Liver (tissue), 9 donors: ENCODE results near the gene TECR. TPM values are rescaled to one million over a fixed set of nuclear protein-coding genes. Genes with fewer than 3 reads are reported as not detected.

ENCODE experiments used
- DNase-seq: peaks from one replicate; pipeline ENCODE4 v3.0.0-alpha.2; 2017; ENCODE audit warnings: low spot score
- H3K27ac ChIP-seq, 2 donors: one replicate each; pipeline ENCODE4 v1.7.0; 2013; ENCODE audit warnings: inconsistent platforms in 2 of 2, low read length in 2 of 2, control low read depth in 1 of 2, low read depth in 1 of 2, mild to moderate bottlenecking in 1 of 2
- H3K27me3 ChIP-seq, 4 donors: one replicate each; pipeline versions ENCODE4 v1.6.1 to v1.7.0; 2013; ENCODE audit warnings: low read length in 3 of 4, inconsistent platforms in 1 of 4, mild to moderate bottlenecking in 1 of 4, moderate library complexity in 1 of 4; ENCODE audit not compliant: control insufficient read depth in 4 of 4, insufficient read depth in 4 of 4
- H3K36me3 ChIP-seq, 4 donors: one replicate each; pipeline versions ENCODE4 v1.6.1 to v1.7.0; 2013; ENCODE audit warnings: low read length in 3 of 4, mild to moderate bottlenecking in 3 of 4, low read depth in 1 of 4, moderate library complexity in 1 of 4; ENCODE audit not compliant: control insufficient read depth in 4 of 4, insufficient read depth in 3 of 4
- H3K4me1 ChIP-seq, 4 donors: one replicate each; pipeline versions ENCODE4 v1.6.1 to v1.7.0; 2013; ENCODE audit warnings: low read length in 3 of 4, mild to moderate bottlenecking in 3 of 4, moderate library complexity in 1 of 4; ENCODE audit not compliant: control insufficient read depth in 4 of 4, insufficient read depth in 4 of 4
- H3K4me3 ChIP-seq, 3 donors: one replicate each; pipeline versions ENCODE4 v1.6.1 to v1.7.0; 2013; ENCODE audit warnings: low read length in 3 of 3, control low read depth in 1 of 3, low read depth in 1 of 3, mild to moderate bottlenecking in 1 of 3
- H3K9ac ChIP-seq, 2 donors: one replicate each; pipeline ENCODE4 v1.7.0; 2013; ENCODE audit warnings: low read length in 2 of 2, mild to moderate bottlenecking in 2 of 2, moderate library complexity in 2 of 2, control low read depth in 1 of 2, low read depth in 1 of 2
- H3K9me3 ChIP-seq, 4 donors: one replicate each; pipeline versions ENCODE4 v1.6.1 to v1.7.0; 2013; ENCODE audit warnings: low read length in 3 of 4; ENCODE audit not compliant: control insufficient read depth in 4 of 4
- EGR1 ChIP-seq, 2 donors: IDR thresholded peaks; 2 replicates each; pipeline ENCODE4 v1.6.1; 2016 to 2018; ENCODE audit warnings: antibody characterized with exemption in 2 of 2, low read depth in 2 of 2
- HNF4A ChIP-seq, 2 donors: conservative IDR thresholded peaks; 2 replicates each; pipeline ENCODE4 v1.6.1; 2016; ENCODE audit warnings: antibody characterized with exemption in 2 of 2, mild to moderate bottlenecking in 2 of 2
- MAX ChIP-seq: IDR thresholded peaks from 2 replicates; pipeline ENCODE4 v1.6.1; 2016; ENCODE audit warnings: antibody characterized with exemption
- NR2F2 ChIP-seq: IDR thresholded peaks from 2 replicates; pipeline ENCODE4 v1.6.1; 2016; ENCODE audit warnings: antibody characterized with exemption
- RAD21 ChIP-seq, 2 donors: IDR thresholded peaks; 2 replicates each; pipeline ENCODE4 v1.6.1; 2016; ENCODE audit warnings: antibody characterized with exemption in 2 of 2, mild to moderate bottlenecking in 2 of 2
- REST ChIP-seq: IDR thresholded peaks from 2 replicates; pipeline ENCODE4 v1.6.1; 2016; ENCODE audit warnings: antibody characterized with exemption, mild to moderate bottlenecking
- RXRA ChIP-seq, 2 donors: IDR thresholded peaks; 2 replicates each; pipeline ENCODE4 v1.6.1; 2017 to 2018; ENCODE audit warnings: antibody characterized with exemption in 2 of 2, mild to moderate bottlenecking in 1 of 2
- WGBS: extraction: QIAGEN DNeasy Blood & Tissue Kit; methylation state at CpG from one replicate; pipeline ENCODE4 v1.1.7; 2013; 5-methylcytosine and 5-hydroxymethylcytosine counted together
- polyA plus RNA-seq, 2 donors: library from polyadenylated mRNA; stranded (reverse) in 1 of 2; unstranded in 1 of 2; fragments of 200-250 nt in 1 of 2; fragments of >200 nt in 1 of 2; fragmentation: Nextera tagmentation in 1 of 2; extraction: Ambion mirVana in 1 of 2; gene quantifications; one replicate each; pipeline versions ENCODE4 v1.2.1 to v1.2.3, GENCODE V29; 2013 to 2015
- total RNA-seq, 2 donors: library from RNA; depleted of rRNA; stranded (reverse); fragments of >200 nt; gene quantifications; one replicate each; pipeline ENCODE4 v1.2.3, GENCODE V29; 2014
- donor health status: healthy.
- donor health status: healthy.
- donor health status: healthy.
- donor health status: healthy.
- donor health status: healthy.

TECR gene
- total and polyA plus RNA-seq, 4 donors: 26.4 to 157 (median 60.8) TPM

- Histone ChIP-seq H3K4me3 (no peak overlapping the region), H3K9me3 (no peaks in the 10 kb centered on the region), H3K9ac (no peak overlapping the region), H3K27me3 (no peaks in the 10 kb centered on the region), H3K36me3 (peaks cover 0 to 3% (median 0%) of the 10 kb centered on the region in 4 donors), H3K4me1 (peaks cover 14 to 51% (median 38%) of the 10 kb centered on the region in 4 donors), H3K27ac (no peak overlapping the region)
- WGBS: 92% methylated on average over 23 of the region's 23 CpGs
- no peak for TF ChIP-seq REST
- no peak for TF ChIP-seq HNF4A (conservative IDR thresholded peaks at IDR 0.05)
- TF ChIP-seq EGR1 (IDR thresholded peaks at IDR 0.05; ENCODE audit: low read depth in 2 of 2): no peak
- DNase-seq: no peak
Observed at GRCh38 chr19:14558370-14559066, 29.1 kb downstream of the TECR start.

GRCh38 chr19:14559916-14560775, 30.8 kb downstream of the TECR start:
- H3K4me3 ChIP-seq: no peak overlapping the region
- H3K27ac ChIP-seq: peak overlapping the region; percentile 25 to 39
- peaks cover 0 to 7% (median 2%) of the 10 kb centered on the region in 4 donors for H3K36me3 ChIP-seq
- peak; percentile 94 for TF ChIP-seq NR2F2
- TF ChIP-seq RAD21 (IDR thresholded peaks at IDR 0.05): no peak
- peak overlapping the region in 1 of 2 donors; percentile 12 for H3K9ac ChIP-seq
- peaks cover 6 to 36% (median 27%) of the 10 kb centered on the region in 4 donors for H3K4me1 ChIP-seq
- DNase-seq: no peak
- H3K9me3 ChIP-seq: no peaks in the 10 kb centered on the region
- WGBS: 79% methylated on average over 28 of the region's 28 CpGs
- no peaks in the 10 kb centered on the region for H3K27me3 ChIP-seq

- peak overlapping the region in 1 of 2 donors; percentile 12 for H3K9ac ChIP-seq
- TF ChIP-seq MAX: no peak
- TF ChIP-seq RXRA (IDR thresholded peaks at IDR 0.05): no peak
- TF ChIP-seq REST: no peak
- TF ChIP-seq RAD21 (IDR thresholded peaks at IDR 0.05): no peak
Observed at GRCh38 chr19:14560776-14561108, 31.3 kb downstream of the TECR start.

More at GRCh38 chr19:14560776-14561108, 31.3 kb downstream of the TECR start:
- H3K9me3 ChIP-seq: no peaks in the 10 kb centered on the region
- 90% methylated on average over 6 of the region's 6 CpGs for WGBS
- peak overlapping the region; percentile 25 to 39 for H3K27ac ChIP-seq
- H3K27me3 ChIP-seq: no peaks in the 10 kb centered on the region
- no peak for DNase-seq
- H3K4me3 ChIP-seq: no peak overlapping the region
- H3K4me1 ChIP-seq: peaks cover 6 to 35% (median 25%) of the 10 kb centered on the region in 4 donors
- peaks cover 0 to 11% (median 2%) of the 10 kb centered on the region in 4 donors for H3K36me3 ChIP-seq
